ENCODE measurements around the gene GAPDH.

GAPDH gene

GRCh38 chr12:6563448-6564050 is 29.2 kb downstream of the GAPDH start:
- ATAC-seq, result peak; percentile 50
- TF ChIP-seq SNAI2 (CRISPR knock-in tag; IDR thresholded peaks at IDR 0.05) (no peak), ARNTL (CRISPR knock-in tag; IDR thresholded peaks at IDR 0.05; ENCODE audit: borderline replicate concordance, low read depth) (no peak)

GRCh38 chr12:6567112-6567670 is 32.9 kb downstream of the GAPDH start:
- TF ChIP-seq GLIS3 (CRISPR knock-in tag; IDR thresholded peaks at IDR 0.05), result no peak
- TF ChIP-seq, protein P1, sequence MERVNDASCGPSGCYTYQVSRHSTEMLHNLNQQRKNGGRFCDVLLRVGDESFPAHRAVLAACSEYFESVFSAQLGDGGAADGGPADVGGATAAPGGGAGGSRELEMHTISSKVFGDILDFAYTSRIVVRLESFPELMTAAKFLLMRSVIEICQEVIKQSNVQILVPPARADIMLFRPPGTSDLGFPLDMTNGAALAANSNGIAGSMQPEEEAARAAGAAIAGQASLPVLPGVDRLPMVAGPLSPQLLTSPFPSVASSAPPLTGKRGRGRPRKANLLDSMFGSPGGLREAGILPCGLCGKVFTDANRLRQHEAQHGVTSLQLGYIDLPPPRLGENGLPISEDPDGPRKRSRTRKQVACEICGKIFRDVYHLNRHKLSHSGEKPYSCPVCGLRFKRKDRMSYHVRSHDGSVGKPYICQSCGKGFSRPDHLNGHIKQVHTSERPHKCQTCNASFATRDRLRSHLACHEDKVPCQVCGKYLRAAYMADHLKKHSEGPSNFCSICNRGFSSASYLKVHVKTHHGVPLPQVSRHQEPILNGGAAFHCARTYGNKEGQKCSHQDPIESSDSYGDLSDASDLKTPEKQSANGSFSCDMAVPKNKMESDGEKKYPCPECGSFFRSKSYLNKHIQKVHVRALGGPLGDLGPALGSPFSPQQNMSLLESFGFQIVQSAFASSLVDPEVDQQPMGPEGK (CRISPR knock-in tag; IDR thresholded peaks at IDR 0.05; ENCODE audit: borderline replicate concordance), result no peak
- TF ChIP-seq ZC3H10 (CRISPR knock-in tag; IDR thresholded peaks at IDR 0.05), result no peak
- no peak for TF ChIP-seq RARB (CRISPR knock-in tag; IDR thresholded peaks at IDR 0.05)
- TF ChIP-seq ZNF565 (CRISPR knock-in tag; conservative IDR thresholded peaks at IDR 0.05; ENCODE audit: low read depth), result no peak
- no peak for TF ChIP-seq ZNF8 (CRISPR knock-in tag; IDR thresholded peaks at IDR 0.05)
- no peak for TF ChIP-seq ZFP3 (CRISPR knock-in tag; IDR thresholded peaks at IDR 0.05)
- TF ChIP-seq SNAI2 (CRISPR knock-in tag; IDR thresholded peaks at IDR 0.05), result no peak
- TF ChIP-seq TCF4 (CRISPR knock-in tag; IDR thresholded peaks at IDR 0.05; ENCODE audit: borderline replicate concordance), result no peak
- no peak for TF ChIP-seq ZFP30 (CRISPR knock-in tag; IDR thresholded peaks at IDR 0.05)
- no peak for TF ChIP-seq ARNTL (CRISPR knock-in tag; IDR thresholded peaks at IDR 0.05; ENCODE audit: borderline replicate concordance, low read depth)
- TF ChIP-seq TOX (CRISPR knock-in tag; IDR thresholded peaks at IDR 0.05; ENCODE audit: borderline replicate concordance), result no peak
- no peak for TF ChIP-seq CSDC2 (CRISPR knock-in tag; IDR thresholded peaks at IDR 0.05)
- peak; percentile 27 for ATAC-seq

DNA sequence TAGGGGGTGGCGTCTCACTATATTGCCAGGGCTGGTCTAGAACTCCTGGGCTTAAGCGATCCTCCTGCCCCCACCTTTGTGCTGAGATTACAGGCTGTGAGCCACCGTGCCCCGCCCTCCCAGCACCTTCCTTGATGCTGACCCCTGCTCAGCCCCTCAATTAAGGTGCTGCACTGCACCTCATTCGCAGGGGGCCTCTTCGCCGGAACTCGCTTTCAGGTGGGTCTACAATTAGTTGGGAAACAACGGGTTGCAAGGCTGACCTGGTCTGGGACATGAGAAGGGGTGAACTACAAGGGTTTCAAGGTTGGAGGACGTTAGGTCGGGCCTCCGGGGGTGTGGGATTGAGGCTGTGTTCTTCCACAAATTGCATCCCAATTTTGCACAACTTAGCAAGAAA is 35.0 kb downstream of the GAPDH start:
- TF ChIP-seq, protein P1 (CRISPR knock-in tag; IDR thresholded peaks at IDR 0.05; ENCODE audit: borderline replicate concordance), result no peak
- TF ChIP-seq RARB (CRISPR knock-in tag; IDR thresholded peaks at IDR 0.05) (no peak), ZFP30 (CRISPR knock-in tag; IDR thresholded peaks at IDR 0.05) (no peak), ESRRG (CRISPR knock-in tag; IDR thresholded peaks at IDR 0.05) (no peak), GLIS3 (CRISPR knock-in tag; IDR thresholded peaks at IDR 0.05) (no peak), ISL1 (CRISPR knock-in tag; IDR thresholded peaks at IDR 0.05) (no peak), ZNF70 (CRISPR knock-in tag; IDR thresholded peaks at IDR 0.05) (no peak), SNAI2 (CRISPR knock-in tag; IDR thresholded peaks at IDR 0.05) (no peak)
- ATAC-seq, result no peak

GRCh38 chr12:6569786-6570185 is 35.5 kb downstream of the GAPDH start:
- TF ChIP-seq ZFP30 (CRISPR knock-in tag; IDR thresholded peaks at IDR 0.05), result no peak
- TF ChIP-seq, protein P2, sequence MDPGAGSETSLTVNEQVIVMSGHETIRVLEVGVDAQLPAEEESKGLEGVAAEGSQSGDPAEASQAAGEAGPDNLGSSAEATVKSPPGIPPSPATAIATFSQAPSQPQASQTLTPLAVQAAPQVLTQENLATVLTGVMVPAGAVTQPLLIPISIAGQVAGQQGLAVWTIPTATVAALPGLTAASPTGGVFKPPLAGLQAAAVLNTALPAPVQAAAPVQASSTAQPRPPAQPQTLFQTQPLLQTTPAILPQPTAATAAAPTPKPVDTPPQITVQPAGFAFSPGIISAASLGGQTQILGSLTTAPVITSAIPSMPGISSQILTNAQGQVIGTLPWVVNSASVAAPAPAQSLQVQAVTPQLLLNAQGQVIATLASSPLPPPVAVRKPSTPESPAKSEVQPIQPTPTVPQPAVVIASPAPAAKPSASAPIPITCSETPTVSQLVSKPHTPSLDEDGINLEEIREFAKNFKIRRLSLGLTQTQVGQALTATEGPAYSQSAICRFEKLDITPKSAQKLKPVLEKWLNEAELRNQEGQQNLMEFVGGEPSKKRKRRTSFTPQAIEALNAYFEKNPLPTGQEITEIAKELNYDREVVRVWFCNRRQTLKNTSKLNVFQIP (CRISPR knock-in tag; IDR thresholded peaks at IDR 0.05; ENCODE audit: borderline replicate concordance, low read depth), result no peak
- ATAC-seq, result no peak

- ATAC-seq, result peak; percentile 45; the same call in 2 of the 3 replicates
- no peak for TF ChIP-seq BACH2 (CRISPR knock-in tag; IDR thresholded peaks at IDR 0.05; ENCODE audit: borderline replicate concordance)
- TF ChIP-seq ZFP30 (CRISPR knock-in tag; IDR thresholded peaks at IDR 0.05), result no peak
- no peak for TF ChIP-seq ARNTL (CRISPR knock-in tag; IDR thresholded peaks at IDR 0.05; ENCODE audit: borderline replicate concordance, low read depth)
- no peak for TF ChIP-seq ZNF70 (CRISPR knock-in tag; IDR thresholded peaks at IDR 0.05)
- no peak for TF ChIP-seq ZNF8 (CRISPR knock-in tag; IDR thresholded peaks at IDR 0.05)
- TF ChIP-seq SNAI2 (CRISPR knock-in tag; IDR thresholded peaks at IDR 0.05), result no peak
- TF ChIP-seq, protein P3, sequence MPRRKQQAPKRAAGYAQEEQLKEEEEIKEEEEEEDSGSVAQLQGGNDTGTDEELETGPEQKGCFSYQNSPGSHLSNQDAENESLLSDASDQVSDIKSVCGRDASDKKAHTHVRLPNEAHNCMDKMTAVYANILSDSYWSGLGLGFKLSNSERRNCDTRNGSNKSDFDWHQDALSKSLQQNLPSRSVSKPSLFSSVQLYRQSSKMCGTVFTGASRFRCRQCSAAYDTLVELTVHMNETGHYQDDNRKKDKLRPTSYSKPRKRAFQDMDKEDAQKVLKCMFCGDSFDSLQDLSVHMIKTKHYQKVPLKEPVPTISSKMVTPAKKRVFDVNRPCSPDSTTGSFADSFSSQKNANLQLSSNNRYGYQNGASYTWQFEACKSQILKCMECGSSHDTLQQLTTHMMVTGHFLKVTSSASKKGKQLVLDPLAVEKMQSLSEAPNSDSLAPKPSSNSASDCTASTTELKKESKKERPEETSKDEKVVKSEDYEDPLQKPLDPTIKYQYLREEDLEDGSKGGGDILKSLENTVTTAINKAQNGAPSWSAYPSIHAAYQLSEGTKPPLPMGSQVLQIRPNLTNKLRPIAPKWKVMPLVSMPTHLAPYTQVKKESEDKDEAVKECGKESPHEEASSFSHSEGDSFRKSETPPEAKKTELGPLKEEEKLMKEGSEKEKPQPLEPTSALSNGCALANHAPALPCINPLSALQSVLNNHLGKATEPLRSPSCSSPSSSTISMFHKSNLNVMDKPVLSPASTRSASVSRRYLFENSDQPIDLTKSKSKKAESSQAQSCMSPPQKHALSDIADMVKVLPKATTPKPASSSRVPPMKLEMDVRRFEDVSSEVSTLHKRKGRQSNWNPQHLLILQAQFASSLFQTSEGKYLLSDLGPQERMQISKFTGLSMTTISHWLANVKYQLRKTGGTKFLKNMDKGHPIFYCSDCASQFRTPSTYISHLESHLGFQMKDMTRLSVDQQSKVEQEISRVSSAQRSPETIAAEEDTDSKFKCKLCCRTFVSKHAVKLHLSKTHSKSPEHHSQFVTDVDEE (CRISPR knock-in tag; IDR thresholded peaks at IDR 0.05), result no peak
- no peak for TF ChIP-seq CREB5 (CRISPR knock-in tag; IDR thresholded peaks at IDR 0.05; ENCODE audit: low read depth)
- no peak for TF ChIP-seq OSR1 (CRISPR knock-in tag; IDR thresholded peaks at IDR 0.05)
- TF ChIP-seq RARB (CRISPR knock-in tag; IDR thresholded peaks at IDR 0.05), result no peak
- TF ChIP-seq, protein P1 (CRISPR knock-in tag; IDR thresholded peaks at IDR 0.05; ENCODE audit: borderline replicate concordance), result no peak
These were observed 36.1 kb downstream of the GAPDH start for GRCh38 chr12:6570264-6570887.
